Naive thymus-derived CD8-positive, alpha-beta T cell (primary cell): ENCODE measurements around the gene ZNG1A. TPM values are rescaled to one million over a fixed set of nuclear protein-coding genes. Genes with fewer than 3 reads are reported as not detected.
"Not testable (repeated sequence)": the region's sequence is repeated elsewhere in the genome, so short reads cannot be mapped to it uniquely, and the experiment has no call there.

Source experiments
- ATAC-seq, 2 donors: fragments of 150-1000 bp; cut with Tn5 transposase in 1 of 2; sonication (Bioruptor Pico), chemical (Tn5 transposase) in 1 of 2; 1 replicate in 1 of 2; 2 replicates in 1 of 2; pipeline ENCODE4 v1.10.0; 2021; ENCODE audit warnings: mild to moderate bottlenecking in 2 of 2, moderate library complexity in 2 of 2
- POLR2A ChIA-PET: fragments of 350-600 bp; sonication (Branson Sonifier 250); formaldehyde crosslinking; loops from one replicate; lab custom pipeline; 2021; ENCODE audit warnings: antibody characterized with exemption; lab: Charles Lee
- DNase-seq, 10 donors: peaks; one replicate each; pipeline versions ENCODE4 v3.0.0 to v3.0.0-alpha.2; 2020 to 2022
- H3K27ac Mint-ChIP-seq, 10 donors: one replicate each; pipeline ENCODE4 v1.8.0; 2020 to 2022; ENCODE audit warnings: mild to moderate bottlenecking in 10 of 10, mixed read lengths in 10 of 10, moderate library complexity in 4 of 10, inconsistent platforms in 1 of 10
- H3K27me3 Mint-ChIP-seq, 5 donors: one replicate each; pipeline ENCODE4 v1.8.0; 2021 to 2022; ENCODE audit warnings: mixed read lengths in 5 of 5
- H3K36me3 Mint-ChIP-seq, 3 donors: one replicate each; pipeline ENCODE4 v1.8.0; 2020 to 2022; ENCODE audit warnings: mixed read lengths in 3 of 3, mild to moderate bottlenecking in 2 of 3, inconsistent platforms in 1 of 3
- H3K4me1 Mint-ChIP-seq, 4 donors: one replicate each; pipeline ENCODE4 v1.8.0; 2021 to 2022; ENCODE audit warnings: mixed read lengths in 4 of 4
- H3K4me3 Mint-ChIP-seq, 10 donors: one replicate each; pipeline ENCODE4 v1.8.0; 2020 to 2022; ENCODE audit warnings: mild to moderate bottlenecking in 10 of 10, mixed read lengths in 10 of 10, moderate library complexity in 6 of 10, inconsistent platforms in 1 of 10
- H3K9me3 Mint-ChIP-seq, 9 donors: one replicate each; pipeline ENCODE4 v1.8.0; 2020 to 2022; ENCODE audit warnings: mixed read lengths in 9 of 9, mild to moderate bottlenecking in 3 of 9, inconsistent platforms in 1 of 9, moderate library complexity in 1 of 9
- polyA plus RNA-seq, 3 donors: library from polyadenylated mRNA; unstranded; fragments of 300-500 nt; fragmentation: Illumina TruSeq; gene quantifications; one replicate each; pipeline ENCODE4 v1.2.3, GENCODE V29; 2021
- total RNA-seq, 8 experiments: library from RNA in 2 of 8; stranded (reverse) in 2 of 8; gene quantifications; one replicate each; pipeline ENCODE4 v1.2.3 and lab custom pipeline; 2021 to 2026

The ZNG1A gene
- total and polyA plus RNA-seq, 5 experiments from 2014 or later, result 16.8 to 33.8 (median 29.9) TPM

- ATAC-seq (peak; percentile 78), DNase-seq (peak; percentile 4 to 74 (median 35))
- peaks cover 1 to 31% (median 11%) of the 10 kb centered on the region in 4 donors for H3K4me1 Mint-ChIP-seq
- peak within 1 kb of the TSS in 7 of 10 donors; percentile 27 to 86 (median 57) for H3K27ac Mint-ChIP-seq
- no peaks in the 10 kb centered on the region for H3K9me3 Mint-ChIP-seq
- peak within 1 kb of the TSS; percentile 74 to 93 (median 88) for H3K4me3 Mint-ChIP-seq
- no peaks in the 10 kb centered on the region for H3K36me3 Mint-ChIP-seq
- peaks cover 1 to 15% (median 13%) of the 10 kb centered on the region in 5 donors for H3K27me3 Mint-ChIP-seq
- POLR2A ChIA-PET, result interaction anchor here (1.1 to 2.3 kb wide), 4 partner anchors 11 to 67 kb away, joined by 3 to 18 read pairs (median 4); no protein-coding TSS in a partner anchor
Measured at GRCh38 chr9:214648-215493, 36.0 kb upstream of the ZNG1A start, which contains the start of gene DOCK8. Gene DOCK8 (plus strand): TSS chr9:214865. CDS start chr9:214977, 112 bp downstream.

- no peaks in the 10 kb centered on the region for H3K9me3 Mint-ChIP-seq
- H3K27ac Mint-ChIP-seq, result peak overlapping the region in 3 of 10 donors; percentile 34 to 59 (median 49)
- DNase-seq (no peak), ATAC-seq (no peak)
- peak overlapping the region; percentile 36 to 83 (median 75) for H3K4me3 Mint-ChIP-seq
- peaks cover 1 to 16% (median 11%) of the 10 kb centered on the region in 5 donors for H3K27me3 Mint-ChIP-seq
- no peaks in the 10 kb centered on the region for H3K36me3 Mint-ChIP-seq
- H3K4me1 Mint-ChIP-seq, result peaks cover 1 to 28% (median 11%) of the 10 kb centered on the region in 4 donors
- POLR2A ChIA-PET, result interaction anchor here (1.1 to 2.3 kb wide), 4 partner anchors 12 to 67 kb away, joined by 3 to 18 read pairs (median 4); no protein-coding TSS in a partner anchor
Measured at GRCh38 chr9:214351-214647, 35.4 kb upstream of the ZNG1A start.

DNA sequence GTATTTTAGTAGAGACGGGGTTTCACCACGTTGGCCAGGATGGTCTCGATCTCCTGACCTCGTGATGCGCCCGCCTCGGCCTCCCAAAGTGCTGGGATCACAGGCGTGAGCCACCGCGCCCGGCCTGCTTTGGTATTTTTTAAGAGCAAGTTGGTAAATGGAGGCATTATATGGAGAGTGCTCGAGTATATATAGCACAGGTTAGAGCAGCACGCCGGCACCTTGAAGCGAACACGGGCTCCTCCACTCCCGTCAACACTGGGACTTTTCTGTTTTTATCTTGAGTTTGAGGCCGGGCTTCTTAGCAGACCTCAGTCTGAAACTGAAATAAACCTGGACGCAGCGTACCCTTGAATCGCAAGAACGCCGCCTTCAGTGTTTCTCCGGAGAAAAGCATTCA lies 35.0 kb upstream of the ZNG1A start:
- POLR2A ChIA-PET, result interaction anchor here (0.7 to 2.3 kb wide), 3 partner anchors 8 to 68 kb away, joined by 3 to 18 read pairs (median 5); no protein-coding TSS in a partner anchor
- Mint-ChIP-seq H3K4me3 (peak overlapping the region; percentile 36 to 83 (median 75)), H3K27ac (peak overlapping the region in 2 of 10 donors; percentile 49 to 59), H3K4me1 (peaks cover 1 to 28% (median 11%) of the 10 kb centered on the region in 4 donors), H3K27me3 (peaks cover 1 to 17% (median 11%) of the 10 kb centered on the region in 5 donors)
- not testable (repeated sequence) for DNase-seq, H3K36me3 Mint-ChIP-seq, H3K9me3 Mint-ChIP-seq, ATAC-seq

GRCh38 chr9:212297-212696 lies 33.4 kb upstream of the ZNG1A start:
- Mint-ChIP-seq H3K4me1 (peaks cover 1 to 23% (median 11%) of the 10 kb centered on the region in 4 donors), H3K36me3 (no peaks in the 10 kb centered on the region), H3K4me3 (no peak overlapping the region), H3K27ac (no peak overlapping the region), H3K9me3 (no peaks in the 10 kb centered on the region), H3K27me3 (peaks cover 0 to 16% (median 9%) of the 10 kb centered on the region in 5 donors)
- POLR2A ChIA-PET, result no interaction called here
- ATAC-seq, result no peak
- DNase-seq, result no peak

DNA sequence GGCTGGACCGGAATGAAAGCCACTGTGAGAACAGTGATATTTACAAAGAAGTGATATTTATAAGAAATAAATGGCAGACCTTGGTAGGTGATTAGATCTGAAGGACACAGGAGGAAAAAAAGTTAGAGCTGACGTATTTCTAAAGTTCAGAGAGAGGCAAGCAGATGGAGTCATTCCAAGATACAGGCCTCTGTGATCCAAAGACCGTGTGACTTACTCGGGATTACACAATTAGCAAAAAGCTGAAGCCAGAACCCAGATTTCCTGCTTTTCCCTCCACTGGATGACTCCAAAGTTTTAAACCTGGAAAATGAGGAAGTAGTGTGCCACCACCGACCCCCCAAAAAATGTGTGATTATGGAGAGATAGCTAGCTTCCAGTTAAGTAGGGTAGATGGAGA lies 32.7 kb upstream of the ZNG1A start:
- H3K27ac Mint-ChIP-seq, result no peak overlapping the region

DNA sequence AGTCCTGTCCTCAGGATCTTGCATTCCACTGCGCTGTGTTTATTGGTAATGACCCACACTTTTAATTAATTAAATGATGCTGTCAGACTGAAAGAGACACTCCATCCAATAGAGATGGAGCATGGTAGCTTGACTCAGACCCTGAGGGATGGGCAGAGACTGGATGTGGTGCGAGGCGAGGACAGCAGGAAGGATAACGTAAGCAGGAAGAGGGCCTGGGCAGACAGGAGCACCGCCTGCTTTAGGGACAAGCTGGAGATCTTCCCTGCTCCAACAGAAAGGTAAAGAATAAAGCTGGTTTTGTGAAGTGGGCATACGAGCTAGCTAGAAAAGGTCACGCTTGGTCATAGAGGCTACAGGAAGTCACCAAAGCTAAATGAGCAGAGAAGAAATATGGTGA lies 32.2 kb upstream of the ZNG1A start:
- Mint-ChIP-seq H3K4me3 (no peak overlapping the region), H3K9me3 (no peaks in the 10 kb centered on the region), H3K36me3 (no peaks in the 10 kb centered on the region), H3K4me1 (peaks cover 0 to 12% (median 7%) of the 10 kb centered on the region in 4 donors), H3K27me3 (peaks cover 0 to 4% (median 0%) of the 10 kb centered on the region in 5 donors), H3K27ac (no peak overlapping the region)
- no peak for ATAC-seq
- POLR2A ChIA-PET, result interaction anchor here (1.5 kb wide), 1 partner anchor 63 kb away, joined by 3 read pairs; no protein-coding TSS in a partner anchor
- no peak for DNase-seq

More for the DNA sequence above, 32.7 kb upstream of the ZNG1A start:
- ATAC-seq (no peak), DNase-seq (no peak)
- POLR2A ChIA-PET, result interaction anchor here (1.5 kb wide), 1 partner anchor 62 kb away, joined by 3 read pairs; no protein-coding TSS in a partner anchor
- Mint-ChIP-seq H3K9me3 (no peaks in the 10 kb centered on the region), H3K27me3 (peaks cover 0 to 8% (median 3%) of the 10 kb centered on the region in 5 donors), H3K36me3 (no peaks in the 10 kb centered on the region), H3K4me3 (no peak overlapping the region), H3K4me1 (peaks cover 1 to 16% (median 7%) of the 10 kb centered on the region in 4 donors)

- Mint-ChIP-seq H3K4me3 (no peak overlapping the region), H3K9me3 (no peaks in the 10 kb centered on the region), H3K27ac (no peak overlapping the region), H3K36me3 (no peaks in the 10 kb centered on the region), H3K27me3 (peaks cover 0 to 4% (median 0%) of the 10 kb centered on the region in 5 donors), H3K4me1 (peaks cover 0 to 3% (median under 1%) of the 10 kb centered on the region in 4 donors)
- DNase-seq, result no peak
- POLR2A ChIA-PET, result no interaction called here
- ATAC-seq, result no peak
Measured at GRCh38 chr9:209143-209758, 30.4 kb upstream of the ZNG1A start.

DNA sequence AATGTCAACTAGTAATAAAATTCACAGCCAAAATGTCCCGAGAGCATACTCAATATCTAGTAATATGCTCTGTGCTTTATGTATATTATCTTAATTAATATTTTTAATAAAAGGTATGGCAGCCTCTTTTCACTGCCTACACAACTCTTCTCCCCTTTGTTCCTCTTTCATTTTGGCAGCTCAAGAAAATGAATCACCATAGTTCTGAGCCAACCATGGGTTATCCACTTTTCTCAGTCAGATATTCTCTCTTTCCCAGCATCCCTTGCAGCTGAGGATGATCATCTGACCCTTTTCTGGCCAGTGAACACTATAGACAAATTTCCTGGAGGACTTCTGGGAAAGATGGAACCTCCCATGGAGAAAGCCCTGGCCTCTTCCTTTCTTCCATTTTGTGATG lies 27.6 kb upstream of the ZNG1A start:
- POLR2A ChIA-PET, result no interaction called here
- Mint-ChIP-seq H3K27me3 (peaks cover 0 to 4% (median 0%) of the 10 kb centered on the region in 5 donors), H3K4me3 (no peak overlapping the region), H3K4me1 (no peaks in the 10 kb centered on the region), H3K36me3 (no peaks in the 10 kb centered on the region), H3K9me3 (no peaks in the 10 kb centered on the region), H3K27ac (no peak overlapping the region)
- DNase-seq (no peak), ATAC-seq (no peak)

DNA sequence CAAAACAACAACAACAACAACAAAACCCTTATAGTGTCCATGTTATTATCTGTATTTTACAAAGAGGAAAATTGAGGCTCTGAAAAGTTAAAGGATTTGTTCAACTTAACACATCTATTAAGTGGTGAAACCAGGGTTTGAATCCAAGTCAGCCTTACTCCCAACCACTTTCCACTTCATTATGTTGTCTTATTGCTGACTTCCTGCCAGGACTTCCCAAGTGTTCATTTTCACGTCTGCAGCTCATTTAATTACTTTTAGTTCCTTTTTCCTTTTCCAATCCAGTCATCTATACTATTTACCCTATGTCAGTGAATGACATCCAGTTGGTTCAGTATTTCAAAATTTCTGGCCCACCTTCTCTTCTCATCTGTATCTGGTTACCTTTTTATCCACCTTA lies 20.7 kb upstream of the ZNG1A start:
- H3K36me3 Mint-ChIP-seq, DNase-seq, H3K4me1 Mint-ChIP-seq, POLR2A ChIA-PET, H3K9me3 Mint-ChIP-seq, ATAC-seq, H3K4me3 Mint-ChIP-seq, H3K27ac Mint-ChIP-seq, H3K27me3 Mint-ChIP-seq: not testable (repeated sequence)

- DNase-seq, result peak in 5 of 10 donors; percentile 5 to 45 (median 14)
- H3K27ac Mint-ChIP-seq, result peak overlapping the region; percentile 63 to 94 (median 89)
- H3K27me3 Mint-ChIP-seq, H3K36me3 Mint-ChIP-seq, POLR2A ChIA-PET, H3K4me1 Mint-ChIP-seq, ATAC-seq, H3K9me3 Mint-ChIP-seq: not testable (repeated sequence)
- H3K4me3 Mint-ChIP-seq, result peak overlapping the region; percentile 43 to 85 (median 71)
Measured at GRCh38 chr9:178140-178825, 573 bp downstream of the ZNG1A start.

DNA sequence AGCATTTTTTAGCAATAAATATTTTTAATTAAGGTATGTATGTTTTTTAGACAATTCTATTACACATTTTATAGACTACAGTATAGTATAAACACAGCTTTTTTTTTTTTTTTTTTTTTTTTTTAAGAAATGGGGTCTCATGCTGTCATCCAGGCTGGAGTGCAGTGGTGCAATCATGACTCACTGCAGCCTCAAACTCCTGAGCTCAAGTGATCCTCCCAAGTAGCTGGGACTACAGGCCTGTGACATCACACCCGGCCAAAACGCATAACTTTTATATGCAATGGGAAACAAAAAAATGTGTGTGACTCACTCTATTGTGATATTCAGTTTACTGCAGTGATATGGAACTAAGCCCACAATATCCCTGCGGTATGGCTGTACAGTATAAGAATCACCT lies 9.1 kb downstream of the ZNG1A start:
- H3K27me3 Mint-ChIP-seq, ATAC-seq, H3K9me3 Mint-ChIP-seq, POLR2A ChIA-PET, H3K27ac Mint-ChIP-seq, DNase-seq, H3K4me1 Mint-ChIP-seq, H3K4me3 Mint-ChIP-seq: not testable (repeated sequence)
- H3K36me3 Mint-ChIP-seq, result peaks cover 0 to 28% (median 0%) of the 10 kb centered on the region in 3 donors

DNA sequence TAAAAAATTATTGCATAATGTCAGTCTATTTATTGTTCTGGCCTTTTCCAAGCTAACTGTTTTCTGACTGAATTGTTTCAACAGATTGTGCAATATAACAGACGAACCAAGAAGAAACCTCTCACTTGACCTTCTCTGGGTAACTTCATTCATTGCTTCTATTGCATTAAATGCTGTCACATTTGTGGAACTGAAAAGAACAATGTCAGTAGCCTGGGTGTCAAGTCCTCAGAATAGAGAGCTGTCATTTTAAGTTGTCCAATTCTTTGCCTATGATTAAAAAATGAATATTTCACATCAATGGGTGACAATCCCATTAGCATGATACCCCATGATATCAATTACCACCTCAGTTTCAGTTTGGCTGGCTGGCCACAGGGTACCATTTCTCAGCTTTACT lies 19.0 kb downstream of the ZNG1A start:
- H3K4me3 Mint-ChIP-seq, H3K27me3 Mint-ChIP-seq, H3K9me3 Mint-ChIP-seq, DNase-seq, H3K27ac Mint-ChIP-seq, H3K4me1 Mint-ChIP-seq, H3K36me3 Mint-ChIP-seq, POLR2A ChIA-PET, ATAC-seq: not testable (repeated sequence)
